ENCODE measurements around the gene CFAP90.
A peak's percentile ranks its signal among the peaks of the same experiment; 100 is the strongest.

Gene CFAP90

DNA sequence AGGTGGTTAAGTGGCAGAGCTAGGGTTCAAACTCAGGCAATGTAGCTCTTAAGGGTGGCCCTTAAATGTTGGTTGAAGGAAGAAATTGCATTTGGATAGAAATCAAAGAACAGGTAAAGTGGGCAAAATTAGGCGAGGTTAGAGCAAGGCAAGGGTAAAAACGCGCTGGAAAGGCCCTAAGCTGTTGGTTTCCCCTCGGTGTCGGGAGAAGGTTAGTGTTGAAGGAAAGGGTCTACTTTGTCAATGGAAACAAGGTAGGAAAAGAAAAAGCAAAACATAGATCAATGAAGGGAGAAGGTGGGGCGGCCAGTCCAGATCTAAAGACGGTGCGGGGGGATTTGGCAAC lies 17.5 kb upstream of the CFAP90 start:
- peak overlapping the region; percentile 88 for H3K9ac ChIP-seq (ENCODE audit: insufficient read length, low read depth)
- no peak for TF ChIP-seq SUZ12 (IDR thresholded peaks at IDR 0.05; ENCODE audit: extremely low read depth, insufficient read depth, insufficient read length)
- TF ChIP-seq YY1 (IDR thresholded peaks at IDR 0.05; ENCODE audit: insufficient read depth, insufficient read length), result no peak
- TF ChIP-seq ZNF274 (IDR thresholded peaks at IDR 0.05; ENCODE audit: low read depth, low read length), result no peak
- H3K27me3 ChIP-seq (ENCODE audit: insufficient read depth, insufficient read length), result no peaks in the 10 kb centered on the region
- no peaks in the 10 kb centered on the region for H3K4me1 ChIP-seq (ENCODE audit: insufficient read depth, insufficient read length)
- peak overlapping the region; percentile 80 for H3K4me3 ChIP-seq (ENCODE audit: insufficient read length, low read depth)
- H3K36me3 ChIP-seq (ENCODE audit: insufficient read depth, insufficient read length, low read length), result peaks cover 63% of the 10 kb centered on the region
- no peak for DNase-seq (ENCODE audit: low read depth, low spot score)
- no peaks in the 10 kb centered on the region for H3K9me3 ChIP-seq (ENCODE audit: insufficient read depth, low read length)

- DNase-seq (ENCODE audit: low read depth, low spot score), result no peak
- TF ChIP-seq ZNF274 (IDR thresholded peaks at IDR 0.05; ENCODE audit: low read depth, low read length) (no peak), YY1 (IDR thresholded peaks at IDR 0.05; ENCODE audit: insufficient read depth, insufficient read length) (no peak), SUZ12 (IDR thresholded peaks at IDR 0.05; ENCODE audit: extremely low read depth, insufficient read depth, insufficient read length) (no peak)
- H3K27me3 ChIP-seq (ENCODE audit: insufficient read depth, insufficient read length), result no peaks in the 10 kb centered on the region
- H3K9me3 ChIP-seq (ENCODE audit: insufficient read depth, low read length), result no peaks in the 10 kb centered on the region
- H3K4me1 ChIP-seq (ENCODE audit: insufficient read depth, insufficient read length), result no peaks in the 10 kb centered on the region
- H3K36me3 ChIP-seq (ENCODE audit: insufficient read depth, insufficient read length, low read length), result peaks cover 63% of the 10 kb centered on the region
- H3K4me3 ChIP-seq (ENCODE audit: insufficient read length, low read depth), result no peak overlapping the region
- H3K9ac ChIP-seq (ENCODE audit: insufficient read length, low read depth), result no peak overlapping the region
Observed at GRCh38 chr5:7867260-7867659, 16.3 kb upstream of the CFAP90 start.

GRCh38 chr5:7866196-7866595 lies 15.3 kb upstream of the CFAP90 start:
- no peak for DNase-seq (ENCODE audit: low read depth, low spot score)
- Histone ChIP-seq H3K9ac (ENCODE audit: insufficient read length, low read depth) (no peak overlapping the region), H3K4me1 (ENCODE audit: insufficient read depth, insufficient read length) (no peaks in the 10 kb centered on the region), H3K4me3 (ENCODE audit: insufficient read length, low read depth) (no peak overlapping the region), H3K36me3 (ENCODE audit: insufficient read depth, insufficient read length, low read length) (peaks cover 65% of the 10 kb centered on the region), H3K27me3 (ENCODE audit: insufficient read depth, insufficient read length) (no peaks in the 10 kb centered on the region), H3K9me3 (ENCODE audit: insufficient read depth, low read length) (no peaks in the 10 kb centered on the region)
- TF ChIP-seq ZNF274 (IDR thresholded peaks at IDR 0.05; ENCODE audit: low read depth, low read length), result no peak

DNA sequence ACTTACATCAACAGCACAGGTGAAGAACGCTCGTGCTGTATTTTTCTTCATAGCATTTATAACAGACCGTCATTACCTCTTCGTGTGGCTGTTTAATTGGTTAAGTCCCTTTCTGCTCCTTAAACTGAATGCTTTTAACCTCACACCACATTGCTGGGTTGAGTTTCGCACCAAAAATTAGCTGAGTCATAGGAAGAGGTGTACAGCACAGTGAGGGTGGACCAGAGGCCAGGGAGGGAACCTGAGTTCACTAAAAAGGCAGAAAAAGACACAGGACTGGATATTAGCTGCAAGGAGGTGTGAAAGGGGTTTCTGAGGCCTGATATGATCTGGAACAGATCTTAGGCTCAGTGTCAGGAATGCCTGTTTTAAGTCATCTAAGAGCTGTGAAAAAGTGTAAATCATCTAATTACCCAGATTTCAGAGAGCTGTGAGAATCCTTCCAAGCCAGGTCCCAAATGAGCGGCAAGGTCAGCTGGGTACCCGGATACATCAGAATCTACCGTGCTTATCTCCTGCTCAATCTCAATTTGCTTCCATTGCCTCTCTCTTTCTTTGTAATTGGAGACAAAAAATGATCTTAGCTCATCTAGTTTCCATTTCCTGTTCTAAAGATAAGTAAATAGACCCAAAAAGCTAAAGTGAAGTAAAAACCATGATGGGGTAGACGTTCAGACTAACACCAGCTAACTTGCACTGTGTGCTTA lies 7.1 kb upstream of the CFAP90 start:
- Histone ChIP-seq H3K4me3 (ENCODE audit: insufficient read length, low read depth) (no peak overlapping the region), H3K27me3 (ENCODE audit: insufficient read depth, insufficient read length) (no peaks in the 10 kb centered on the region), H3K36me3 (ENCODE audit: insufficient read depth, insufficient read length, low read length) (peaks cover 53% of the 10 kb centered on the region), H3K9me3 (ENCODE audit: insufficient read depth, low read length) (0 out of 2 replicates have a peak, but pooled peaks cover 1% of the 10 kb centered on the region), H3K4me1 (ENCODE audit: insufficient read depth, insufficient read length) (no peaks in the 10 kb centered on the region), H3K9ac (ENCODE audit: insufficient read length, low read depth) (no peak overlapping the region)
- DNase-seq (ENCODE audit: low read depth, low spot score), result no peak
- TF ChIP-seq SUZ12 (IDR thresholded peaks at IDR 0.05; ENCODE audit: extremely low read depth, insufficient read depth, insufficient read length), result no peak
- no peak for TF ChIP-seq YY1 (IDR thresholded peaks at IDR 0.05; ENCODE audit: insufficient read depth, insufficient read length)
- no peak for TF ChIP-seq ZNF274 (IDR thresholded peaks at IDR 0.05; ENCODE audit: low read depth, low read length)

DNA sequence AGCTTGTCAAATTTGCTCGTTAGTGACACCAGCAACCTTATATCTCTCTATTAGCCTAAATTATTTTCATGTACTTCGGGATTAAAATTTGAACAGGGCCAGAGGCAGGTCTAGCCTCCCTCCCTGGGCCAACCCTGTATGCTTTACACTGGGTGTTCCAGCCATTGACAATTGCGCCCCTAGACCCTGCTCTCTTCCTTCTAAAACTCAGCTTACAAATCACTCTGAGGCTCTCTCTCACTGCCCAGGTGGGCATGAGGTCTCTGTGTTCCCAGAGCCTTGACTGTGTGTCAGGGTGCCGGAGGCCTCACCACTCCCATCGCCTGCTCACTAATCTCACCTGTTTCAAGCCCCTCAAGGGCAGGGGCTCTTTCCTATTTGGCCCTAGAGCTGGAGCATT lies 6.4 kb upstream of the CFAP90 start:
- no peak overlapping the region for H3K9ac ChIP-seq (ENCODE audit: insufficient read length, low read depth)
- peaks cover 45% of the 10 kb centered on the region for H3K36me3 ChIP-seq (ENCODE audit: insufficient read depth, insufficient read length, low read length)
- no peak for DNase-seq (ENCODE audit: low read depth, low spot score)
- no peaks in the 10 kb centered on the region for H3K4me1 ChIP-seq (ENCODE audit: insufficient read depth, insufficient read length)
- H3K9me3 ChIP-seq (ENCODE audit: insufficient read depth, low read length), result 0 out of 2 replicates have a peak, but pooled peaks cover 4% of the 10 kb centered on the region
- H3K27me3 ChIP-seq (ENCODE audit: insufficient read depth, insufficient read length), result no peaks in the 10 kb centered on the region
- TF ChIP-seq ZNF274 (IDR thresholded peaks at IDR 0.05; ENCODE audit: low read depth, low read length) (no peak), YY1 (IDR thresholded peaks at IDR 0.05; ENCODE audit: insufficient read depth, insufficient read length) (no peak), SUZ12 (IDR thresholded peaks at IDR 0.05; ENCODE audit: extremely low read depth, insufficient read depth, insufficient read length) (no peak)
- H3K4me3 ChIP-seq (ENCODE audit: insufficient read length, low read depth), result no peak overlapping the region

GRCh38 chr5:7856855-7857254 lies 5.9 kb upstream of the CFAP90 start:
- H3K9me3 ChIP-seq (ENCODE audit: insufficient read depth, low read length), result 0 out of 2 replicates have a peak, but pooled peaks cover 4% of the 10 kb centered on the region
- no peaks in the 10 kb centered on the region for H3K27me3 ChIP-seq (ENCODE audit: insufficient read depth, insufficient read length)
- TF ChIP-seq ZNF274 (IDR thresholded peaks at IDR 0.05; ENCODE audit: low read depth, low read length), result no peak
- TF ChIP-seq YY1 (IDR thresholded peaks at IDR 0.05; ENCODE audit: insufficient read depth, insufficient read length), result no peak
- TF ChIP-seq SUZ12 (IDR thresholded peaks at IDR 0.05; ENCODE audit: extremely low read depth, insufficient read depth, insufficient read length), result no peak
- peak; percentile 40 for DNase-seq (ENCODE audit: low read depth, low spot score)
- no peak overlapping the region for H3K9ac ChIP-seq (ENCODE audit: insufficient read length, low read depth)
- peaks cover 40% of the 10 kb centered on the region for H3K36me3 ChIP-seq (ENCODE audit: insufficient read depth, insufficient read length, low read length)
- no peaks in the 10 kb centered on the region for H3K4me1 ChIP-seq (ENCODE audit: insufficient read depth, insufficient read length)
- H3K4me3 ChIP-seq (ENCODE audit: insufficient read length, low read depth), result no peak overlapping the region

DNA sequence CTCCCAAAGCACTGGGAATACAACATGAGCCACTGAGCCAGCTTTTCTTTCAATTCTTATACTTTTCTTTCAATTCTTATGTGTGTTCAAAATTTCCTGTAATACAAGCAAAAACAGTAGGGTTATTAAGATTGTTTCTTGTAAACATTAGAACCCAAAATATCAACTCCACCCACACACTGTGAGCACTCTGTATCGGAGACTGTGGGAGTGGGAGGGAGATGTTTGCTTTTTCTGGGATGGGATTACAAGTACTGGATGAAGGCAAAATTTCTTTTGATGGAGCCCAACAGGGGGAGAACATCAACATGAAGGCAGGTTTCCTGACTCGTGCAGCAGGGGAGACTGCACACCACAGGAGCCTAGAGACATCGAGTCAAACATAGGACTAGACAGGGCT lies 4.7 kb upstream of the CFAP90 start:
- Histone ChIP-seq H3K9me3 (ENCODE audit: insufficient read depth, low read length) (peaks cover 4% of the 10 kb centered on the region; the same call in 1 of the 2 replicates), H3K9ac (ENCODE audit: insufficient read length, low read depth) (no peak overlapping the region), H3K4me1 (ENCODE audit: insufficient read depth, insufficient read length) (no peaks in the 10 kb centered on the region), H3K27me3 (ENCODE audit: insufficient read depth, insufficient read length) (no peaks in the 10 kb centered on the region), H3K36me3 (ENCODE audit: insufficient read depth, insufficient read length, low read length) (peaks cover 29% of the 10 kb centered on the region), H3K4me3 (ENCODE audit: insufficient read length, low read depth) (no peak overlapping the region)
- no peak for DNase-seq (ENCODE audit: low read depth, low spot score)
- TF ChIP-seq SUZ12 (IDR thresholded peaks at IDR 0.05; ENCODE audit: extremely low read depth, insufficient read depth, insufficient read length) (no peak), YY1 (IDR thresholded peaks at IDR 0.05; ENCODE audit: insufficient read depth, insufficient read length) (no peak), ZNF274 (IDR thresholded peaks at IDR 0.05; ENCODE audit: low read depth, low read length) (no peak)
